Muscle of leg (tissue), 11 donors: ENCODE results near the gene BTRC. TPM values are rescaled to one million over a fixed set of nuclear protein-coding genes. Genes with fewer than 3 reads are reported as not detected.

Experiments used
- DNase-seq: peaks from one replicate; pipeline ENCODE4 v3.0.0; 2013
- H3K27ac ChIP-seq: one replicate; pipeline ENCODE4 v1.5.1; 2013; ENCODE audit warnings: mild to moderate bottlenecking, low read length, control low read depth
- H3K27me3 ChIP-seq: one replicate; pipeline ENCODE4 v1.6.1; 2013; ENCODE audit warnings: low read length; ENCODE audit not compliant: control insufficient read depth, insufficient read depth
- H3K36me3 ChIP-seq: one replicate; pipeline ENCODE4 v1.6.1; 2013; ENCODE audit warnings: low read length; ENCODE audit not compliant: control insufficient read depth, insufficient read depth
- H3K4me1 ChIP-seq: one replicate; pipeline ENCODE4 v1.6.1; 2013; ENCODE audit warnings: low read length; ENCODE audit not compliant: control insufficient read depth, insufficient read depth
- H3K4me3 ChIP-seq: one replicate; pipeline ENCODE4 v1.5.1; 2013; ENCODE audit warnings: low read length, control low read depth
- H3K9me3 ChIP-seq: replicated peaks from 2 replicates; pipeline ENCODE4 v1.6.1; 2013; ENCODE audit warnings: low read depth, low read length; ENCODE audit not compliant: control insufficient read depth
- WGBS: methylation state at CpG from one replicate; pipeline ENCODE4 v1.1.5; 2013; ENCODE audit warnings: missing lambda C conversion rate; ENCODE audit not compliant: insufficient coverage; 5-methylcytosine and 5-hydroxymethylcytosine counted together
- polyA plus RNA-seq, 8 donors: library from polyadenylated mRNA; unstranded; fragments of 120-200 nt; gene quantifications; one replicate each; pipeline versions ENCODE4 v1.2.1 to v1.2.3, GENCODE V29; 2013; ENCODE audit warnings: inconsistent platforms in 1 of 8, low replicate concordance in 1 of 8; ENCODE audit not compliant: insufficient read length in 8 of 8, insufficient read depth in 1 of 8
- total RNA-seq: library from RNA; stranded (reverse); fragments of 120-200 nt; gene quantifications from one replicate; pipeline ENCODE4 v1.2.4, GENCODE V29; 2013

The BTRC gene
- total and polyA plus RNA-seq, 9 donors, result 14.3 to 27.4 (median 23.4) TPM

GRCh38 chr10:101511938-101512337 is 158.0 kb downstream of the BTRC start:
- no peaks in the 10 kb centered on the region for H3K36me3 ChIP-seq
- DNase-seq, result no peak
- no peak overlapping the region for H3K27ac ChIP-seq
- no peak overlapping the region for H3K4me3 ChIP-seq
- H3K9me3 ChIP-seq, result peaks cover 6% of the 10 kb centered on the region
- H3K27me3 ChIP-seq, result no peaks in the 10 kb centered on the region
- no peaks in the 10 kb centered on the region for H3K4me1 ChIP-seq

- H3K4me1 ChIP-seq, result no peaks in the 10 kb centered on the region
- DNase-seq, result no peak
- H3K27ac ChIP-seq, result no peak overlapping the region
- no peak overlapping the region for H3K4me3 ChIP-seq
- no peaks in the 10 kb centered on the region for H3K27me3 ChIP-seq
- H3K36me3 ChIP-seq, result no peaks in the 10 kb centered on the region
- H3K9me3 ChIP-seq, result peaks cover 6% of the 10 kb centered on the region
Observed at GRCh38 chr10:101512738-101513137, 158.8 kb downstream of the BTRC start.

GRCh38 chr10:101513733-101514132 is 159.8 kb downstream of the BTRC start:
- Histone ChIP-seq H3K27me3 (no peaks in the 10 kb centered on the region), H3K4me3 (no peak overlapping the region), H3K36me3 (no peaks in the 10 kb centered on the region), H3K9me3 (peaks cover 6% of the 10 kb centered on the region), H3K4me1 (no peaks in the 10 kb centered on the region), H3K27ac (no peak overlapping the region)
- WGBS, result no CpG with 5 or more reads among the region's 2 CpGs
- no peak for DNase-seq

GRCh38 chr10:101525848-101526247 is 171.9 kb downstream of the BTRC start:
- no CpG with 5 or more reads among the region's 6 CpGs for whole genome bisulfite sequencing
- DNase-seq, result no peak
- Histone ChIP-seq H3K4me3 (no peak overlapping the region), H3K27ac (no peak overlapping the region), H3K9me3 (no peaks in the 10 kb centered on the region), H3K27me3 (no peaks in the 10 kb centered on the region), H3K4me1 (no peaks in the 10 kb centered on the region), H3K36me3 (peaks cover 9% of the 10 kb centered on the region)

GRCh38 chr10:101529207-101529606 is 175.2 kb downstream of the BTRC start:
- no peak overlapping the region for H3K27ac ChIP-seq
- no CpG with 5 or more reads among the region's 1 CpG for WGBS
- no peak for DNase-seq
- H3K27me3 ChIP-seq, result no peaks in the 10 kb centered on the region
- no peaks in the 10 kb centered on the region for H3K9me3 ChIP-seq
- H3K36me3 ChIP-seq, result peaks cover 12% of the 10 kb centered on the region
- H3K4me3 ChIP-seq, result no peak overlapping the region
- no peaks in the 10 kb centered on the region for H3K4me1 ChIP-seq

GRCh38 chr10:101529725-101530553 is 176.0 kb downstream of the BTRC start:
- 80% methylated on average over 2 of the region's 4 CpGs for WGBS
- Histone ChIP-seq H3K27ac (no peak overlapping the region), H3K4me3 (no peak overlapping the region), H3K4me1 (no peaks in the 10 kb centered on the region), H3K27me3 (no peaks in the 10 kb centered on the region), H3K36me3 (peaks cover 16% of the 10 kb centered on the region), H3K9me3 (no peaks in the 10 kb centered on the region)
- no peak for DNase-seq

- H3K36me3 ChIP-seq, result peaks cover 20% of the 10 kb centered on the region
- no peak overlapping the region for H3K27ac ChIP-seq
- WGBS, result no CpG with 5 or more reads among the region's 4 CpGs
- DNase-seq, result no peak
- no peaks in the 10 kb centered on the region for H3K9me3 ChIP-seq
- no peak overlapping the region for H3K4me3 ChIP-seq
- no peaks in the 10 kb centered on the region for H3K4me1 ChIP-seq
- no peaks in the 10 kb centered on the region for H3K27me3 ChIP-seq
Observed at GRCh38 chr10:101535949-101536348, 182.0 kb downstream of the BTRC start.

GRCh38 chr10:101536800-101537199 is 182.8 kb downstream of the BTRC start:
- Histone ChIP-seq H3K27ac (no peak overlapping the region), H3K9me3 (no peaks in the 10 kb centered on the region), H3K4me3 (no peak overlapping the region), H3K27me3 (no peaks in the 10 kb centered on the region), H3K4me1 (no peaks in the 10 kb centered on the region), H3K36me3 (peaks cover 20% of the 10 kb centered on the region)
- DNase-seq, result no peak

GRCh38 chr10:101538446-101538845 is 184.5 kb downstream of the BTRC start:
- H3K36me3 ChIP-seq, result peaks cover 16% of the 10 kb centered on the region
- no peaks in the 10 kb centered on the region for H3K4me1 ChIP-seq
- DNase-seq, result no peak
- no peaks in the 10 kb centered on the region for H3K9me3 ChIP-seq
- H3K27me3 ChIP-seq, result no peaks in the 10 kb centered on the region
- 81% methylated on average over 2 of the region's 2 CpGs for WGBS
- no peak overlapping the region for H3K4me3 ChIP-seq
- no peak overlapping the region for H3K27ac ChIP-seq

- Histone ChIP-seq H3K4me1 (peaks cover 2% of the 10 kb centered on the region), H3K27ac (no peak overlapping the region), H3K27me3 (no peaks in the 10 kb centered on the region), H3K4me3 (no peak overlapping the region), H3K36me3 (no peaks in the 10 kb centered on the region), H3K9me3 (no peaks in the 10 kb centered on the region)
- no peak for DNase-seq
Observed at GRCh38 chr10:101545898-101546297, 191.9 kb downstream of the BTRC start.

- Histone ChIP-seq H3K27ac (no peak overlapping the region), H3K4me1 (peaks cover 2% of the 10 kb centered on the region), H3K36me3 (peaks cover 31% of the 10 kb centered on the region), H3K27me3 (no peaks in the 10 kb centered on the region), H3K4me3 (no peak overlapping the region), H3K9me3 (no peaks in the 10 kb centered on the region)
- 92% methylated on average over 2 of the region's 2 CpGs for WGBS
- no peak for DNase-seq
Observed at GRCh38 chr10:101550965-101551364, 197.0 kb downstream of the BTRC start.
